Fibroblast of mammary gland (primary cell): ENCODE data around the gene BAD.

Experiments
- DNase-seq: peaks from one replicate; pipeline ENCODE4 v3.0.0-alpha.2; 2010; ENCODE audit warnings: low read depth
- H3K4me3 ChIP-seq: 2 replicates; pipeline ENCODE4 v1.5.1; 2011; ENCODE audit warnings: low read depth, mild to moderate bottlenecking, low read length, moderate library complexity; ENCODE audit not compliant: control insufficient read depth
- CTCF ChIP-seq: conservative IDR thresholded peaks from 2 replicates; pipeline ENCODE4 v1.5.1; 2011; ENCODE audit warnings: low read depth, low read length, inconsistent platforms; ENCODE audit not compliant: control insufficient read depth, insufficient read depth

Gene BAD

GRCh38 chr11:64238076-64238475, 46.4 kb downstream of the BAD start:
- no peak for DNase-seq
- no peak overlapping the region for H3K4me3 ChIP-seq
- TF ChIP-seq CTCF = no peak

DNA sequence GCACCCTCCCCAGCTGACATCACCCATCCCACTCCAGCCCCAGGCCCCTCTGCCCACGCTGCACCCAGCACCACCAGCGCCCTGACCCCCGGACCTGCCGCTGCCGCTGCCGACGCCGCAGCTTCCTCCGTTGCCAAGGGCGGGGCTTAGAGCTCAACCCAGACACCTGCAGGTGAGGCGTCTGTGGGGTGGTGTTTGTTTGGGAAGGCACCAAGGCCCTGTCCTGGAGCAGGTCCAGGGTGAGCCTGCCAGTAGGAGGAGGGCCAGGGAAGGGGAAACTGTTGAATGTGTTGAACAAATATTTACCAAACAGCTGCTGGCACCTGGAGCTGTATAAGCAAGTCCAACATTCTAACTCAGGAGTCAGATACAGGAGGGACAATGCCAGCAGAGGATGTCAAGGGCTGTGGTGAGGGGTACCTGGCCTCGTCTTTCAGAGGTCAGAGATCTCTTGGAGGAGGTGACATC, 46.9 kb downstream of the BAD start:
- no peak for DNase-seq
- no peak overlapping the region for H3K4me3 ChIP-seq
- no peak for TF ChIP-seq CTCF

DNA sequence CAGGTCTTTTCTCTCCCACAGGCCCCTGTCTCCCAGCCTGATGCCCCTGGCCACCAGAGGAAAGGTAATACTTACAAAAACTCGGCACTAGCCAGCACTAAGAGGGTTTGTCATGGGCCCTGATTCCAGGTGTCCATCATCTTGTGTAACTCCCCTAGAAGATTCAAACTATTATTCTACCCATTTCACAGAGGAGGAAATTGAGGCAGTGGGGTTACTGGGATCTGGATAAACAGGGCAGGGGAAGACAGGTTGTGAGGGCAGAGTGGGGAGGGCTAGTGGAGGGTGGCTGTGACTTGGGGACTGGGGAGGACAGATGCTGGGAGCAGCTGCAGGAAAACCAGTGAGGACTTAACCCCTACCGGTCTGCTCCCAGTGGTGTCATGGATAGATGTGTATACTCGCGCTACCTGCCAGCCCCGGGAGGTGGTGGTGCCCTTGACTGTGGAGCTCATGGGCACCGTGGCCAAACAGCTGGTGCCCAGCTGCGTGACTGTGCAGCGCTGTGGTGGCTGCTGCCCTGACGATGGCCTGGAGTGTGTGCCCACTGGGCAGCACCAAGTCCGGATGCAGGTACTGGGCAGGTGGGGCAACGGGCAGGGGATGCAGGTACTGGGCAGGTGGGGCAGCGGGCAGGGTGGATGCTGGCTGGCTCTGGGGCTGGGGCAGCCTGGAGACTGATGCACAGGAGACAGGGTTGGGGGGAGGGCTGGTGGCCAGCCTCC, 48.9 kb downstream of the BAD start:
- H3K4me3 ChIP-seq = peak overlapping the region; percentile 57
- TF ChIP-seq CTCF = no peak
- no peak for DNase-seq

- peak overlapping the region; percentile 57 for H3K4me3 ChIP-seq
- no peak for DNase-seq
- no peak for TF ChIP-seq CTCF
These were observed 49.7 kb downstream of the BAD start for GRCh38 chr11:64234647-64235379.

DNA sequence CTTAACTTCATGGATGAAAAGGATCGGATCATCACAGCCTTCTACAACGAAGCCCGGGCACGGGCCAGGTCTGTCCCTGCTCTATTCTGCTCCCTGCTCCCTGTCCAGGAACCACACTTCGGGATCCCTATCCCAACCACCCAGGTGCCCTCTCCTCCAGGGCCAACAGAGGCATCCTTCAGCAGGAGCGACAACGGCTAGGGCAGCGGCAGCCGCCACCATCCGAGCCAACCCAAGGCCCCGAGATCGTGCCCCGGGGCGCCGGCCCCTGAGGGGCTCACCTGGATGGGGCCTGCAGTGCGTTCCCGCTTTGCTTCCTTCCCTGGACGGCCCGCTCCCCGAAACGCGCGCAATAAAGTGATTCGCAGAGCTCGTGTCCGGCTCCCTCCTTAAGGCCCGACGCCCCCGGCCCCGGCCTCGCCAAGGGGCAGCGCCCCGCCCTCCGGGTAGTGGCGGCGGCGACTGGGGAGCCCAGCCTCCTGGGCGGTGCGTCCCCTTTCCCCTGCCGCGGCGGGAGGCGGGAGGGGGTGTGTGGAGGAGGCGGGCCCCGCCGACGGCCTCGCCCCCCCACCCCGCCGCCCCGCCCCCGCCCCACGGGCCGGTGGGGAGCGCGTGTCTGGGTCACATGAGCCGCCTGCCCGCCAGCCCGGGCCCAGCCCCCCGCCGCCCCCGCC, 50.4 kb downstream of the BAD start, which contains the start of gene VEGFB:
Gene VEGFB (plus strand): TSS at position 672 of the 674 bp plus-strand sequence. CDS start 250 bp downstream, outside the sequence.
- DNase-seq = no peak
- no peak for TF ChIP-seq CTCF
- H3K4me3 ChIP-seq = peak within 1 kb of the TSS; percentile 57

GRCh38 chr11:64232967-64233315, 51.5 kb downstream of the BAD start:
- DNase-seq = no peak
- TF ChIP-seq CTCF = no peak
- no peak overlapping the region for H3K4me3 ChIP-seq
